SK-N-MC (cell line): ENCODE results near the gene DDHD1.

Experiments
- EZH2 ChIP-seq: fragments of 200-600 bp; sonication (generic); IDR thresholded peaks from one replicate; pipeline ENCODE4 v1.6.1; 2017; ENCODE audit warnings: antibody characterized with exemption
- POLR2AphosphoS5 ChIP-seq: IDR thresholded peaks from 2 replicates; pipeline ENCODE4 v1.6.1; 2012; ENCODE audit warnings: mild to moderate bottlenecking, low read depth, low read length, borderline replicate concordance

- TF ChIP-seq EZH2, result no peak
- TF ChIP-seq POLR2AphosphoS5, result peak; percentile 34; the same call in 1 of the 2 replicates
Observed at GRCh38 chr14:52987514-52987913, 165.6 kb downstream of the DDHD1 start.
